CD4-positive, alpha-beta T cell (primary cell): ENCODE measurements around the gene RSPO3. TPM values are rescaled to one million over a fixed set of nuclear protein-coding genes. Genes with fewer than 3 reads are reported as not detected.

ENCODE experiments used
- ATAC-seq: fragments of 200-7000 bp; cut with Tn5 transposase; one replicate; pipeline ENCODE4 v1.10.0; 2022; ENCODE audit warnings: mild to moderate bottlenecking; ENCODE audit not compliant: poor library complexity
- CTCF ChIA-PET: fragments of 350-600 bp; sonication (Branson Sonifier 250); formaldehyde crosslinking; loops from one replicate; lab custom pipeline; 2021; ENCODE audit warnings: antibody characterized with exemption, inconsistent platforms; lab: Charles Lee
- POLR2A ChIA-PET: fragments of 350-600 bp; sonication (Branson Sonifier 250); formaldehyde crosslinking; loops from one replicate; lab custom pipeline; 2021; ENCODE audit warnings: antibody characterized with exemption, inconsistent platforms; lab: Charles Lee
- DNase-seq, 14 experiments: peaks; one replicate each; pipeline ENCODE4 v3.0.0-alpha.2; 2013 to 2020; ENCODE audit warnings: mixed read lengths in 2 of 14
- H3K27ac ChIP-seq, 2 donors: one replicate each; pipeline versions ENCODE4 v1.5.1 to v1.7.0; 2013; ENCODE audit warnings: low read length in 2 of 2, low read depth in 1 of 2, mild to moderate bottlenecking in 1 of 2
- H3K27me3 ChIP-seq, 2 experiments: 1 replicate in 1 of 2; 2 replicates in 1 of 2; pipeline versions ENCODE4 v1.6.1 to v1.7.0; 2013; ENCODE audit warnings: low read length in 2 of 2, control low read depth in 1 of 2, mild to moderate bottlenecking in 1 of 2, moderate library complexity in 1 of 2; ENCODE audit not compliant: insufficient read depth in 2 of 2, control insufficient read depth in 1 of 2
- H3K36me3 ChIP-seq: one replicate; pipeline ENCODE4 v1.6.1; 2013; ENCODE audit warnings: low read length, control low read depth; ENCODE audit not compliant: insufficient read depth
- H3K4me1 ChIP-seq: one replicate; pipeline ENCODE4 v1.6.1; 2013; ENCODE audit warnings: low read length, control low read depth; ENCODE audit not compliant: insufficient read depth
- H3K4me3 ChIP-seq: one replicate; pipeline ENCODE4 v1.5.1; 2013; ENCODE audit warnings: mild to moderate bottlenecking, low read length, moderate library complexity
- H3K9me3 ChIP-seq, 2 experiments: 1 replicate in 1 of 2; 2 replicates in 1 of 2; pipeline versions ENCODE4 v1.6.1 to v1.7.0; 2013; ENCODE audit warnings: low read length in 2 of 2, mild to moderate bottlenecking in 2 of 2, control low read depth in 1 of 2, moderate library complexity in 1 of 2; ENCODE audit not compliant: control insufficient read depth in 1 of 2, insufficient read depth in 1 of 2
- H3K27ac Mint-ChIP-seq: one replicate; pipeline ENCODE4 v1.8.0; 2020; ENCODE audit warnings: mixed read lengths
- H3K27me3 Mint-ChIP-seq: one replicate; pipeline ENCODE4 v1.8.0; 2021; ENCODE audit warnings: mixed read lengths
- H3K36me3 Mint-ChIP-seq: one replicate; pipeline ENCODE4 v1.8.0; 2021; ENCODE audit warnings: low read depth, mixed read lengths
- H3K4me1 Mint-ChIP-seq: one replicate; pipeline ENCODE4 v1.8.0; 2021; ENCODE audit warnings: low read depth, mixed read lengths
- H3K4me3 Mint-ChIP-seq: one replicate; pipeline ENCODE4 v1.8.0; 2020; ENCODE audit warnings: mild to moderate bottlenecking, mixed read lengths
- H3K9me3 Mint-ChIP-seq: one replicate; pipeline ENCODE4 v1.8.0; 2020; ENCODE audit warnings: mixed read lengths
- CTCF ChIP-seq: fragments of 200-600 bp; IDR thresholded peaks from one replicate; pipeline ENCODE4 v1.8.0; 2022; ENCODE audit warnings: antibody characterized with exemption, mild to moderate bottlenecking
- intact Hi-C, 2 experiments: fragments of 100-400 bp; cut with DNase I in 1 of 2; cut with micrococcal nuclease in 1 of 2; formaldehyde crosslinking; loops; one replicate each; pipeline versions ENCODE4 v1.15.1 to v1.9.0; 2023 to 2025; cut with DNase I, micrococcal nuclease
- total RNA-seq, 174 experiments: library from RNA in 2 of 174; stranded (reverse) in 2 of 174; gene quantifications; one replicate each; pipeline ENCODE4 v1.2.3 and lab custom pipeline; 2021 to 2026

The RSPO3 gene
- total RNA-seq, 2 experiments from 2014 or later: not detected

GRCh38 chr6:127079681-127080080 lies 38.8 kb upstream of the RSPO3 start:
- TF ChIP-seq CTCF: no peak
- no peaks in the 10 kb centered on the region for H3K4me1 ChIP-seq
- intact Hi-C loops: no loop called here
- no peak overlapping the region for H3K27ac ChIP-seq
- no peaks in the 10 kb centered on the region for H3K36me3 ChIP-seq
- H3K4me1 Mint-ChIP-seq: no peaks in the 10 kb centered on the region
- H3K36me3 Mint-ChIP-seq: no peaks in the 10 kb centered on the region
- no peaks in the 10 kb centered on the region for H3K9me3 Mint-ChIP-seq
- H3K9me3 ChIP-seq: no peaks in the 10 kb centered on the region
- H3K27me3 ChIP-seq: no peaks in the 10 kb centered on the region
- H3K27ac Mint-ChIP-seq: no peak overlapping the region
- ChIA-PET CTCF (no interaction called here), POLR2A (no interaction called here)
- DNase-seq (no peak), ATAC-seq (no peak)
- H3K4me3 ChIP-seq: no peak overlapping the region
- H3K4me3 Mint-ChIP-seq: no peak overlapping the region
- H3K27me3 Mint-ChIP-seq: peaks cover 20% of the 10 kb centered on the region

- no peak for ATAC-seq
- peaks cover 20% of the 10 kb centered on the region for H3K27me3 Mint-ChIP-seq
- Histone ChIP-seq H3K4me3 (no peak overlapping the region), H3K27me3 (no peaks in the 10 kb centered on the region), H3K9me3 (no peaks in the 10 kb centered on the region), H3K36me3 (no peaks in the 10 kb centered on the region), H3K27ac (no peak overlapping the region), H3K4me1 (no peaks in the 10 kb centered on the region)
- ChIA-PET CTCF (no interaction called here), POLR2A (no interaction called here)
- H3K4me3 Mint-ChIP-seq: no peak overlapping the region
- H3K9me3 Mint-ChIP-seq: no peaks in the 10 kb centered on the region
- no peak overlapping the region for H3K27ac Mint-ChIP-seq
- H3K36me3 Mint-ChIP-seq: no peaks in the 10 kb centered on the region
- DNase-seq: no peak
- intact Hi-C loops: no loop called here
- no peaks in the 10 kb centered on the region for H3K4me1 Mint-ChIP-seq
- no peak for TF ChIP-seq CTCF
Observed at GRCh38 chr6:127080081-127080480, 38.4 kb upstream of the RSPO3 start.

- ATAC-seq (no peak), DNase-seq (no peak)
- Histone ChIP-seq H3K4me1 (no peaks in the 10 kb centered on the region), H3K9me3 (no peaks in the 10 kb centered on the region), H3K36me3 (no peaks in the 10 kb centered on the region), H3K4me3 (no peak overlapping the region), H3K27ac (no peak overlapping the region), H3K27me3 (no peaks in the 10 kb centered on the region)
- Mint-ChIP-seq H3K27ac (no peak overlapping the region), H3K9me3 (no peaks in the 10 kb centered on the region), H3K4me3 (no peak overlapping the region), H3K4me1 (no peaks in the 10 kb centered on the region), H3K36me3 (no peaks in the 10 kb centered on the region), H3K27me3 (peaks cover 8% of the 10 kb centered on the region)
- ChIA-PET CTCF (no interaction called here), POLR2A (no interaction called here)
- TF ChIP-seq CTCF: no peak
- intact Hi-C loops: no loop called here
Observed at GRCh38 chr6:127083231-127083962, 35.1 kb upstream of the RSPO3 start.
